GM12865 (cell line): Measurements from ENCODE around the gene LPP.

Experiments
- DNase-seq: peaks from one replicate; pipeline ENCODE4 v3.0.0; 2010; ENCODE audit warnings: low read depth
- H3K4me3 ChIP-seq: 2 replicates; pipeline ENCODE4 v1.5.1; 2011; ENCODE audit warnings: mild to moderate bottlenecking, low read depth, low read length, control low read depth
- TF ChIP-seq, protein P1 (sequence below): IDR thresholded peaks from 2 replicates; pipeline ENCODE4 v1.5.1; 2011; ENCODE audit warnings: low read length, control low read depth, low read depth, inconsistent platforms; ENCODE audit not compliant: insufficient read depth; ENCODE audit errors: missing control alignments

The LPP gene

DNA sequence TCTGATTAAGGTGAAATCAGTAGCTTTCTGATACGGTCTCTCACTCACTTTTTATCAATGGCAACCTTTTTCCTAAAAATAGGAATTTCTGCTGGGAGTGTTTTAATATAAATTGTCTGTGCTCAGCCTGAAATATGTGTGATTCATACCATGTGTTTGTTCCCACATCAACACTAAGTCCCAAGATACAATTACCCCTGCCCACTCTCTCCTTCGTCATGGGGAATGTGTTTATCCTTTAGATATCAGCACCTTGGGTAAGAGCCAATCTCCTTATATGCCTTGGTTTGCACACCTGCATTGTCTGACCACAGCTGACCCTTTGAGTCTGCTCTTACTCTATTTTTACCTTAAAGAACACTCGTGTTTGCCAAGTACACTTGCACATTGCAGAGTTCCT lies 356.4 kb downstream of the LPP start:
- TF ChIP-seq, protein P1, sequence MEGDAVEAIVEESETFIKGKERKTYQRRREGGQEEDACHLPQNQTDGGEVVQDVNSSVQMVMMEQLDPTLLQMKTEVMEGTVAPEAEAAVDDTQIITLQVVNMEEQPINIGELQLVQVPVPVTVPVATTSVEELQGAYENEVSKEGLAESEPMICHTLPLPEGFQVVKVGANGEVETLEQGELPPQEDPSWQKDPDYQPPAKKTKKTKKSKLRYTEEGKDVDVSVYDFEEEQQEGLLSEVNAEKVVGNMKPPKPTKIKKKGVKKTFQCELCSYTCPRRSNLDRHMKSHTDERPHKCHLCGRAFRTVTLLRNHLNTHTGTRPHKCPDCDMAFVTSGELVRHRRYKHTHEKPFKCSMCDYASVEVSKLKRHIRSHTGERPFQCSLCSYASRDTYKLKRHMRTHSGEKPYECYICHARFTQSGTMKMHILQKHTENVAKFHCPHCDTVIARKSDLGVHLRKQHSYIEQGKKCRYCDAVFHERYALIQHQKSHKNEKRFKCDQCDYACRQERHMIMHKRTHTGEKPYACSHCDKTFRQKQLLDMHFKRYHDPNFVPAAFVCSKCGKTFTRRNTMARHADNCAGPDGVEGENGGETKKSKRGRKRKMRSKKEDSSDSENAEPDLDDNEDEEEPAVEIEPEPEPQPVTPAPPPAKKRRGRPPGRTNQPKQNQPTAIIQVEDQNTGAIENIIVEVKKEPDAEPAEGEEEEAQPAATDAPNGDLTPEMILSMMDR: no peak
- DNase-seq: no peak
- H3K4me3 ChIP-seq: no peak overlapping the region

DNA sequence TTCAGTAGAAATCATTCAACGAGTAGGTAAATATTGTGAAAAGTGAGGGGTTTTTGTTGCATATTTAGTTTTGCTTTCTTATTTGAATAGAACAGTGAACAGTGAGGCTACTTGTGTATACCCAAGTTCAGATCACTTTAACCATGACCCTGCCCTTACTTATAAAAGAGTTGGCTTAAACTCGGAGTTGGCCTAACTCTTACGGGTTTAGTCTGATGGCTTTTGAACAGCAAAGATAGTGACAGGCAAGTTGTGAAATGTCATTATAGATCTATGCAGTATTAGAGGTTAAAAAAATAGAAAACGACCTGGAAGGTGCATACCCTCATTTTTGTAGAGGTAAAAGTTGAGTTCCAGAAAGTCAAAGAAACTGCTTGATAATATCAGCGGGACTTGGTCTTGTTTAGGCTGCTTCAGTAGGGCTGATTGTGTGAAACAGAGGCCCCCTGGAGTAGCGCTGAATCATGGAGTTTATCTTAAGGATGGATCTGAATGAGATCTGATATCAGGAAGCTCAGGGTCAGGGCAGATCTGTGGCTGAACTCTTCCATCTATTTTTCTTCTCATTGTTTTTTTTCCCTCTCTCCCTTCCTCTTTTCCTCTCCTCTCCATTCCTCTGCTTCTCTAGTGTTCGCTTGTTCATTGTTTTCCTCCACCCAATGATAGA lies 359.8 kb downstream of the LPP start:
- no peak overlapping the region for H3K4me3 ChIP-seq
- TF ChIP-seq, protein P1: no peak
- no peak for DNase-seq

DNA sequence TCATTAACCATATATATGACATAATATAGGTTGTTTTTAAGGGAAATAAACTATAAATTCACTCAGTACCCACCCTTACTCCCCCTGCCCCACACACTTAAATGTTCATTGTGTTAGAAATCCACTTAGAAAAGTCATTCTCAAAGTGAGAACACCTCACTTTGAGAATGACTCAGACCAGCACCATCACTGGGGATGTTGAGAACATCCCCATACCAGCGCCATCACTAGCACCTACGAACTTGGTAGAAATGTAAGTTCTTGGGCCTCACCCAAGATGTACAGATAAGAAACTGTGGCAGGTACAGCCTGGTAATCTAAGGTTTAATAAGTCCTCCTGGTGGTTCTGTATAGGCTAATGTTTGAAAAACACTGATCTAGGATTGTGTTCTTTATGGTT lies 362.6 kb downstream of the LPP start:
- H3K4me3 ChIP-seq: no peak overlapping the region
- TF ChIP-seq, protein P1: no peak

DNA sequence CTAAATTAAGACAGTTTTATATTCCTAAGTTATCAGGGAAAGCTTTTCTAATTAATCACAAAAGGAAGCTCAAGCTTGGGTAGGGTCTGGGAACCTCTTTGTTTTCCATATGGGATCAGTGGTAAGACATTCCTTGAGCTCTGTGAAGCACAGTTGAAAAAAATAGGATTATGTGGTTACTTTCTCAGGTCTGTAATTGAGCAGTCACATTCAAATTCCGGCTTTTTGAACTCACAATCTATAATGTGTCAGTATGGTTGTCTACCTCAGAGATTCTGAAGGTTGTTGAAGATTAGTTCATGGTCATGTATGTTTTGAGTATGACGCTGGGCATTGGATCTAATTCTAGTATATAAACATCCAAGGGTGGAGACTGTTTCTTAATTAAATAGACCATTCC lies 364.5 kb downstream of the LPP start:
- TF ChIP-seq, protein P1: no peak
- H3K4me3 ChIP-seq: no peak overlapping the region
- DNase-seq: no peak

More for the DNA sequence above, 362.6 kb downstream of the LPP start:
- no peak for DNase-seq

DNA sequence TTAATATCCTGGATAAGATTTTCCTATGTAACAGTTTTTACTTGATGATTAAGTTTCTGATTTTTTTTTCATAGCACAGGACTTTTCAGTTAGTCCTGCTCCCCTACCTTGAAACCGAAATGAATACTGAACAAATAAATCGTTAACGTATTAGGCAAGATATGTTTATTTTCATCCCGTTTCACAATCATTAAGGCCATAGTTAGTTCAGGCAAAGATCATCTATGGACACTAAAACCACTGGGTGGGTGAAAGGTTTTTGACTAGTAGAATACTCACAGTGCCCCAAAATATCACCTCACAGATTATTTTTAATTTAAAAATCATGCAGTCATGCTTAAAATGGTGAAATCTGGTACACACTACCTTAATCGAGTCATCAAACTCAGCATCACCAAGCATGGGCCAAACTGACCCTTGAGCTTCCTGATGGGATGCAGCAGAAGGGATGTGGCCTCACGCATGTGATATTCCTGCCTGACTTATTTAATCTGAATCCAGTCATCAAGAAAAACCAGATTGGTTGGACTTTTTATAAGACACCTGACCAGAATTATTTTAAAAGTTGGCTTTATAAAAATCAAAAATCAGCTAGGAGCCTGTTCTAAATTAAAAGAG lies 365.0 kb downstream of the LPP start:
- DNase-seq: no peak
- TF ChIP-seq, protein P1: no peak
- no peak overlapping the region for H3K4me3 ChIP-seq

DNA sequence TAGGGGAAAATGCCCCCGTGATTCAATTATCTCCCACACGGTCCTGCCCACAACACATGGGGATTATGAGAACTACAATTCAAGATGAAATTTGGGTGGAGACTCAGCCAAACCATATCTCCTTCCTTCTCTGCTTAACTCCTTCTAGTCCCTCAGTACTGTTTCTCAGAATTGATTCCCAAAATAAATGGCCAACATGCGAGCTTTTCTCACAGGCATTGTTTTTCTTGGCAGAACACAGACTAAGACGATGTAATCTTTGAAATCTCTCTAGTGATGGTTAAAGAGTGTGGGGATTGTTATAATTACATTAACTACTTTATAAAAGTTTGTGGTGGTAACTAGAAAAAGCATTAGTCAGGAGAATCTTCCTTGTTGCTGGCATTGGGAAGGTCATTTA lies 366.5 kb downstream of the LPP start:
- H3K4me3 ChIP-seq: no peak overlapping the region
- DNase-seq: no peak
- TF ChIP-seq, protein P1: no peak

DNA sequence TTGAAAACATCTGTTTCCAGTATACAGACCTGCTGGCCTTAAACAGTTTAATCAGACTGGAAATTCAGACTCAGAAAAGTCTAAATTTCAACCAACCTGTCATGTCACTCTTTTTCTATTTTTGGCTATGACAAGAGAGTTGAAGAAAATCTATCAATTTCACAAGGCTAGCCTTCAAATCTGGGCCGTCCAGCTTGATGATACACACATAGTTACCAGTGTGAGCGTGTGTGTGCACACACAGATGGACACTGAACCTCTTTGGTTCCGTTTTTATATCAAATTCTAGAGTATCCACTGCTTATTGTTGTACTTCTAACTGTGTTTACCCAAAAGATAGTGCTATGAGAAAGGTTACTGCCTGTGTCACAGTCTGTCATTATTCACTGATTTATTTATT lies 368.2 kb downstream of the LPP start:
- TF ChIP-seq, protein P1: no peak
- no peak overlapping the region for H3K4me3 ChIP-seq
- no peak for DNase-seq
